ENCODE measurements around the gene KRTAP19-8.

DNA sequence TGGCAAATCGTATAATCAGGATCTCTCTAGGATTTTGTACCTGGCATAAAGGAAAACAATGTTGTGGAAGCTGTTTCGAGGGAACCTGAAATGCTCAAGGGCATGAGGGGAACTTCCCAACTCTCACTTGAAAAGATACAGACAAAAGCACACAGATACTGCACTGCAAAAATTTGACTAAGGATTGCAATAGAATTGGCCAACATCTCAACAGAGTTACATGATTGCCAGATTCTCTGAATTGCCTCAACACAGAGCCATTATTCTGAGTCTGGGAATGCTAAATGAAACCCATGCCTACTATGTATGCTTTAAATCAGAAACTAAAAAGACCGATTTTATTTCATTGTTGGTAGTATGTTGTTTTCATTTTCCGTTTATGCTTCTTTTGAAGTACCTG is 16.0 kb downstream of the KRTAP19-8 start:
- no peak for TF ChIP-seq POLR2A (IDR thresholded peaks at IDR 0.05)
- TF ChIP-seq, protein P1, sequence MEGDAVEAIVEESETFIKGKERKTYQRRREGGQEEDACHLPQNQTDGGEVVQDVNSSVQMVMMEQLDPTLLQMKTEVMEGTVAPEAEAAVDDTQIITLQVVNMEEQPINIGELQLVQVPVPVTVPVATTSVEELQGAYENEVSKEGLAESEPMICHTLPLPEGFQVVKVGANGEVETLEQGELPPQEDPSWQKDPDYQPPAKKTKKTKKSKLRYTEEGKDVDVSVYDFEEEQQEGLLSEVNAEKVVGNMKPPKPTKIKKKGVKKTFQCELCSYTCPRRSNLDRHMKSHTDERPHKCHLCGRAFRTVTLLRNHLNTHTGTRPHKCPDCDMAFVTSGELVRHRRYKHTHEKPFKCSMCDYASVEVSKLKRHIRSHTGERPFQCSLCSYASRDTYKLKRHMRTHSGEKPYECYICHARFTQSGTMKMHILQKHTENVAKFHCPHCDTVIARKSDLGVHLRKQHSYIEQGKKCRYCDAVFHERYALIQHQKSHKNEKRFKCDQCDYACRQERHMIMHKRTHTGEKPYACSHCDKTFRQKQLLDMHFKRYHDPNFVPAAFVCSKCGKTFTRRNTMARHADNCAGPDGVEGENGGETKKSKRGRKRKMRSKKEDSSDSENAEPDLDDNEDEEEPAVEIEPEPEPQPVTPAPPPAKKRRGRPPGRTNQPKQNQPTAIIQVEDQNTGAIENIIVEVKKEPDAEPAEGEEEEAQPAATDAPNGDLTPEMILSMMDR (IDR thresholded peaks at IDR 0.05): no peak
- TF ChIP-seq POLR2AphosphoS5 (IDR thresholded peaks at IDR 0.05): no peak
